Dendritic cell treated with granulocyte-macrophage colony-stimulating factor and Interleukin-4, amounts not matched to agents 40 ng/mL and 50 ng/mL, for 4 days (primary cell): ENCODE measurements around the gene SH3PXD2A.

ENCODE experiments used
- H3K27ac Mint-ChIP-seq: one replicate; pipeline ENCODE4 v1.8.0; 2022; ENCODE audit warnings: mild to moderate bottlenecking, mixed read lengths
- H3K27me3 Mint-ChIP-seq: one replicate; pipeline ENCODE4 v1.8.0; 2022; ENCODE audit warnings: mild to moderate bottlenecking, mixed read lengths
- H3K36me3 Mint-ChIP-seq: one replicate; pipeline ENCODE4 v1.8.0; 2022; ENCODE audit warnings: low read depth, mixed read lengths
- H3K4me1 Mint-ChIP-seq: one replicate; pipeline ENCODE4 v1.8.0; 2022; ENCODE audit warnings: low read depth, mixed read lengths
- H3K4me3 Mint-ChIP-seq: one replicate; pipeline ENCODE4 v1.8.0; 2022; ENCODE audit warnings: mild to moderate bottlenecking, moderate library complexity, mixed read lengths
- H3K9me3 Mint-ChIP-seq: one replicate; pipeline ENCODE4 v1.8.0; 2022; ENCODE audit warnings: mixed read lengths
- intact Hi-C: fragments of 100-400 bp; cut with micrococcal nuclease; formaldehyde crosslinking; loops from one replicate; pipeline ENCODE4 v1.15.0; 2022

Gene SH3PXD2A

GRCh38 chr10:103551619-103552602 is 303.5 kb downstream of the SH3PXD2A start:
- Mint-ChIP-seq H3K9me3 (no peaks in the 10 kb centered on the region), H3K27me3 (peaks cover 31% of the 10 kb centered on the region), H3K27ac (peak overlapping the region; percentile 74), H3K4me1 (peaks cover 49% of the 10 kb centered on the region), H3K4me3 (no peak overlapping the region), H3K36me3 (no peaks in the 10 kb centered on the region)
- intact Hi-C loops, result no loop called here

- no peak overlapping the region for H3K4me3 Mint-ChIP-seq
- no peaks in the 10 kb centered on the region for H3K36me3 Mint-ChIP-seq
- peaks cover 49% of the 10 kb centered on the region for H3K4me1 Mint-ChIP-seq
- intact Hi-C loops, result no loop called here
- H3K27me3 Mint-ChIP-seq, result peaks cover 16% of the 10 kb centered on the region
- H3K27ac Mint-ChIP-seq, result peak overlapping the region; percentile 14
- H3K9me3 Mint-ChIP-seq, result no peaks in the 10 kb centered on the region
These were observed 305.1 kb downstream of the SH3PXD2A start for GRCh38 chr10:103550229-103550628.

DNA sequence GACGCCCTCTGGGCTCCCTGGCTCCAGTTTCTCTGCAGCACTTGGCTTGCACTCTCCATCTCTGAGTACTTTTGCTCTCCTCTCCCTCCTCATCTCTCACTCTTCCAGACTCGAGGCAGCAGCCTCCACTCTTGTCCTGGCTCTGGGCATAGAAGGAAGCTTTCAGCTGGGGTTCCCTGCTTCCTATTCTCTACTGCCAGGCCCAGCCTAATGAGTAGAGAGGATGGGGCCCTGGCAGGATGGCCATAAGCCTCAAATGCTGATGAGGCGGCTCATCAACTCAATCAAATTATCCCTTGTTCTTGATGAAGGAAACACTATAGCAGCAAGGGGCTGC is 306.1 kb downstream of the SH3PXD2A start:
- Mint-ChIP-seq H3K4me1 (peaks cover 43% of the 10 kb centered on the region), H3K27ac (no peak overlapping the region)
- intact Hi-C loops, result no loop called here

DNA sequence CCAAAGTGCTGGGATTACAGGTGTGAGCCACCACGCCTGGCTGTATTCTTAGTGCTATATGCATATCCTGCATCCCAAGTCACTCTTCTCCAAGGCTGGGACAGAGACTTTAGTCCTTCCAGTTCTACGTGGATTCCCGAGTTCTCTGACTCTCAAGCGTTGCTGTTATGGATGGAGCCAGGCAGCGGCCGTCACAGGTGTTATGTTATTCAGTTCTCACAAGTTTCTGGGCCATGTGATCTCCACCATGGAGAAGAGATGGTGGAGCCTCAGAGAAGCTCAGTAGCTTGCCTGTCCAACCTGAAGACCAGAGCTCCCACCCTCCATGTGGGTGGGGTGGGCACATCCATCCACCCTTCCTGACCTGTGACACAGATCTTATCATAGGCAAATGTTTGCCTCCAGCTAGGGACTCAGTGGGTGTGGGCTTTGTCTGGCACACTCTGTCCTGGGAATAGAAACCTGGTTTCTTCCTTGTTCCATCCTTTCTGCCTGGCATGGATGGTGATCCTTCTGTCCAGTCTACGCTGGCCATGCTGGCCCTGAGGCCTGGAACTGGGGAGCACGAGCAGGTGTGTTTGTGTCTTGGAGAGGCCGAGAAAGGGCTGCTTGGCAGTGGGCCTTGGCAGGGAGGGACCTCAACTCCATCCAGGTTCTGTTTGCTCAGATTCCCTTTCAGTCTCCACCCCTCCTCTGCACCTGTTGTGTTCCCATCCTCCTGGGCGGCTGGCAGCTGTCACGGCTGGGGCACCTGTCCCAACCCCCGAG is 306.6 kb downstream of the SH3PXD2A start:
- Mint-ChIP-seq H3K4me3 (no peak overlapping the region), H3K4me1 (peaks cover 37% of the 10 kb centered on the region), H3K9me3 (no peaks in the 10 kb centered on the region), H3K27me3 (peaks cover 18% of the 10 kb centered on the region), H3K27ac (no peak overlapping the region), H3K36me3 (no peaks in the 10 kb centered on the region)
- intact Hi-C loops, result no loop called here

More for the DNA sequence above, 306.1 kb downstream of the SH3PXD2A start:
- Mint-ChIP-seq H3K27me3 (peaks cover 18% of the 10 kb centered on the region), H3K9me3 (no peaks in the 10 kb centered on the region), H3K36me3 (no peaks in the 10 kb centered on the region), H3K4me3 (no peak overlapping the region)

- Mint-ChIP-seq H3K27me3 (peaks cover 25% of the 10 kb centered on the region), H3K36me3 (no peaks in the 10 kb centered on the region), H3K27ac (no peak overlapping the region), H3K9me3 (no peaks in the 10 kb centered on the region), H3K4me3 (no peak overlapping the region), H3K4me1 (peaks cover 37% of the 10 kb centered on the region)
- intact Hi-C loops, result no loop called here
These were observed 307.4 kb downstream of the SH3PXD2A start for GRCh38 chr10:103548006-103548405.

DNA sequence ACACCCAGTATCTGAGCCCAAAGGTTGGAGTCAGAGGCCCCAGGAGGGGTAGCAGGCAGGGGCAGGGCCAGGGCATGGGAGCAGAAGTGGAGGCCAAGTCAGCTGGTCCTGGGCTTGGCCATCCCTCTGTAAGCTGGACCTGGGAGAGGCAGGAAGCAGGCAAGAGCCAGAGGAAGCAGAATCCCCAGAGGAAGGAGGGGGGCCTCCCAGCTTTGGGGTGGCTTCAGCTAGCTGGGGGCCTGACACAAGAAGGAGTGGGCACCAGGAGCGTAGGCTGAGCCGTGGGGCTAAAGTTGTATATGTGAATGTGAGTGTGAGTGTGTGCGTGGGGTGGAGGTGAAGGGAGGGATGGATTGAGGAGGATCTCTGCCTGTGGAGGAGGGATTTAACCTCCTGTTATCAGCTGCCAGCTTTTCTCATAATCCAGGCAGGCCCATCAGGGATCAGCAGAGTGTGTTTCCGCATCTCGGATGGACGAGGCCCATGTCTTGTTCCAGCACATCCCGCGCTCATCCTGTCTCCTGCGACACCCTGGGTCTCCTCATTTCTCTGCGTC is 307.9 kb downstream of the SH3PXD2A start:
- H3K27me3 Mint-ChIP-seq, result peaks cover 27% of the 10 kb centered on the region
- no peak overlapping the region for H3K4me3 Mint-ChIP-seq
- no peaks in the 10 kb centered on the region for H3K9me3 Mint-ChIP-seq
- no peak overlapping the region for H3K27ac Mint-ChIP-seq
- H3K36me3 Mint-ChIP-seq, result no peaks in the 10 kb centered on the region
- H3K4me1 Mint-ChIP-seq, result peaks cover 37% of the 10 kb centered on the region
- intact Hi-C loops, result no loop called here

DNA sequence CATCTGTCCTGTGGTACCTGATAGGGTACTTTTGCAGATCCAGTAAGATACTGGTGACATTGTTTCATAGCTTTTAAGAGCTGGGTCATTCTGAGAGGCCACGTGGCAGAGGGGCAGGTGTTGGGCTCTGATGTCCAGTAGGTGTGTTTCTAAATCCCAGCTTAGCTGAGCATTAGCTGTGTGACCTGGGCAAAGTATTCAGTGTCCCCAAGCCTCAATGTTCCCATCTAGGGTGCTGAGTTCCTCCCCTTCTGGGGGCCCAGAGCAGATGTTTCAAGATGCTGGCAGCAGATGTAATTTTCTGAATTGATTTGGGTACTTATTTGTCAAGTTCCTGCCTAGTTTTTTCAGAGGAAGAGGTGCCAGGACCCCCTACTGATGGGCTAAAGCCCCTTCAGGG is 309.0 kb downstream of the SH3PXD2A start:
- Mint-ChIP-seq H3K4me3 (no peak overlapping the region), H3K4me1 (peaks cover 26% of the 10 kb centered on the region), H3K27ac (no peak overlapping the region), H3K27me3 (peaks cover 27% of the 10 kb centered on the region), H3K9me3 (no peaks in the 10 kb centered on the region), H3K36me3 (no peaks in the 10 kb centered on the region)
- intact Hi-C loops, result no loop called here

DNA sequence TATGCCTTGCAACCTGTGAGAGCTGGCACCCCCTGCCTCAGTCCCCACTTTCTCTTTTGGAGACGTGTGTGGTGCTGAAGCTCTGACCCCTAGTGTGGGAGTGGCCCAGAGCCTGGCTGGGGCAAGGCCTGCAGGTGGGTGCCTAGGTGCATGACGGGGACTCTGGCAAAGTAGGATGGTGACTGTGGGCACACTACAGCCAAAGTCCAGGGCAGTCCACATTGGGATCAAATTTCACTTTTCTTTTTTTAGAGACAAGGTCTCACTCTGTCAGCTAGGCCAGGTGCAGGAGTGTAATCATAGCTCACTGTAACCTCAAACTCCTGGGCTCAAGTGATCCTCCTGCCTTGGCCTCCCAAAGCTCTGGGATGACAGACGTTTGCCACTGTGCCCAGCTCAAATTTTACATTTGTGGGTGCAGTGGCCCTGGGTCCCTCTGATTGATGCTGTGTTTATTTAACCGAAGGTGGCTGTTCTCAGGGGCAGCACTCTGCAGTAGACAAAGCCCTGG is 309.6 kb downstream of the SH3PXD2A start:
- Mint-ChIP-seq H3K4me3 (no peak overlapping the region), H3K4me1 (peaks cover 24% of the 10 kb centered on the region), H3K36me3 (no peaks in the 10 kb centered on the region), H3K27ac (no peak overlapping the region), H3K27me3 (peaks cover 31% of the 10 kb centered on the region), H3K9me3 (no peaks in the 10 kb centered on the region)
- intact Hi-C loops, result no loop called here

DNA sequence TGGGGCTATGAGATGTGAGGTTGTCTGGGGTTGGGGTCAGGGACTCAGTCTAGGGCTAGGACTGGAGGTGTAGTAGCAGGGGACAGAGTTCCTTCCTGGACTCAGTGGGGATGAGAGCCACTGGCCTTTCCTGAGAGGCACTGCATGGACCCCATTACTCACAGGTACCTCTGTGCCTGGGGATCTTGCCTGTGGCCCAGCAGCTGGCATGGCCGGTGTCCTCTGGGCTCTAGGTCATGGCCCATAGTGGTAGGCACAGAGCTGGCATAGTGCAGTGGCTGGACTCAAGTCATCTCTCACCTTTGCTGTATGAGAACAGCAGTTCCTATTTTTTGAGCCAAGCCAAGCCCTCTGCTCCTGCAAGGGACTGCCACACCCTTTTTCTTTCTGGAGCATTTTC is 310.0 kb downstream of the SH3PXD2A start:
- H3K4me1 Mint-ChIP-seq, result peaks cover 24% of the 10 kb centered on the region
- no peaks in the 10 kb centered on the region for H3K36me3 Mint-ChIP-seq
- intact Hi-C loops, result no loop called here
- no peak overlapping the region for H3K4me3 Mint-ChIP-seq
- no peak overlapping the region for H3K27ac Mint-ChIP-seq
- no peaks in the 10 kb centered on the region for H3K9me3 Mint-ChIP-seq
- peaks cover 34% of the 10 kb centered on the region for H3K27me3 Mint-ChIP-seq

DNA sequence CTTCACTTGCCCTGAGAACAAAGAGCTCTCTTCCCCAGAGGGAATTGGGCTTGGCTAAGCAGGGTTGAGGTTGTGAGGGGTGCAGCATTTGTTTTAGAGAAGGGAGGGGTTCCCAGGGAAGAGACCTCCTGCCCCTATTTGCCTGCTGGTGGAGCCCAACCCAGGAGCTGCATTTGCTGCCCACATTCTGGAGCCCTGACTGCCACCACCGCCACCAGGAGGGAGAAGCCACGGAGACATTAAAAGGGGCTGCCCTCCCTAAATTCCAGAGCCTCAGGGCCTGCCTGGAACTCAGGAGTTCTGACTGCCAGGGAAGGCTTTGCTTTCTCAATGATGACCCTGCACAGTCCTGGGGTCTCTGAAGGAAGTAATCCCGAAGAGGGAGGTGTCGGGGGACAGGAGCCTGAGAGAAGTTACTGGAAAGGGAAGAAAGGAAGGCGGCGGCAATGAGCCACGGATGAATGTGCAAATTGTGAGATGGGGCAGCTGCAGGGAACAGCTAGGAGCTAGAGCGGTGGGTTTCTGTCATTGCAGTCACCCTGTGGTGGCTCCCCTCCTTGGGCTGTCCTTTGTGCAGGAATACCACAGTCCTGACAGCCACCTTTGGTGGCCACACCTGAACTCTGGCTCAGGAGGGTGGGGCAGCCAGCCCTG is 310.6 kb downstream of the SH3PXD2A start:
- Mint-ChIP-seq H3K4me1 (peaks cover 18% of the 10 kb centered on the region), H3K9me3 (no peaks in the 10 kb centered on the region), H3K27me3 (peaks cover 34% of the 10 kb centered on the region), H3K4me3 (no peak overlapping the region), H3K27ac (no peak overlapping the region), H3K36me3 (no peaks in the 10 kb centered on the region)
- intact Hi-C loops, result no loop called here
